MCF 10A (cell line): Measurements from ENCODE around the gene HTRA2. TPM values are rescaled to one million over a fixed set of nuclear protein-coding genes. Genes with fewer than 3 reads are reported as not detected.

Experiments
- BruUV-seq: library from RNA; stranded (reverse); fragments of 400-500 nt; replicated peaks from 2 replicates; lab custom pipeline; 2021; lab: Mats Ljungman, UMichigan
- CTCF ChIA-PET: fragments of 300-600 bp; sonication (Branson Sonifier 250); formaldehyde crosslinking; extraction: SDS; loops from one replicate; lab custom pipeline; 2021; ENCODE audit warnings: antibody characterized with exemption, inconsistent platforms; lab: Yijun Ruan, JAX
- POLR2A ChIA-PET: fragments of 300-600, 350-650 bp; sonication (Branson Sonifier 250); formaldehyde crosslinking; extraction: SDS; loops from one replicate; lab custom pipeline; 2020; ENCODE audit warnings: antibody characterized with exemption, inconsistent platforms; lab: Yijun Ruan, JAX
- DNase-seq: peaks from one replicate; pipeline ENCODE4 v3.0.0-alpha.2; 2018; ENCODE audit not compliant: unreplicated experiment
- H3K27ac Mint-ChIP-seq: one replicate; pipeline ENCODE4 v1.8.0; 2022; ENCODE audit warnings: mild to moderate bottlenecking, low read depth, mixed read lengths; ENCODE audit not compliant: unreplicated experiment
- H3K27me3 Mint-ChIP-seq: one replicate; pipeline ENCODE4 v1.8.0; 2022; ENCODE audit warnings: mixed read lengths; ENCODE audit not compliant: insufficient read depth, unreplicated experiment
- H3K36me3 Mint-ChIP-seq: one replicate; pipeline ENCODE4 v1.8.0; 2022; ENCODE audit warnings: mild to moderate bottlenecking, moderate library complexity, mixed read lengths; ENCODE audit not compliant: insufficient read depth, unreplicated experiment
- H3K4me1 Mint-ChIP-seq: one replicate; pipeline ENCODE4 v1.8.0; 2022; ENCODE audit warnings: mixed read lengths; ENCODE audit not compliant: insufficient read depth, unreplicated experiment
- H3K4me3 Mint-ChIP-seq: one replicate; pipeline ENCODE4 v1.8.0; 2022; ENCODE audit warnings: mild to moderate bottlenecking, moderate library complexity, mixed read lengths; ENCODE audit not compliant: unreplicated experiment
- H3K9me3 Mint-ChIP-seq: one replicate; pipeline ENCODE4 v1.8.0; 2022; ENCODE audit warnings: mixed read lengths; ENCODE audit not compliant: unreplicated experiment
- CTCF ChIP-seq: fragments of 200-600 bp; IDR thresholded peaks from one replicate; pipeline ENCODE4 v1.8.0; 2022; ENCODE audit warnings: antibody characterized with exemption, mild to moderate bottlenecking; ENCODE audit not compliant: unreplicated experiment
- intact Hi-C: fragments of 100-400 bp; cut with micrococcal nuclease; formaldehyde crosslinking; loops from 2 replicates; pipeline ENCODE4 v1.14.1; 2022
- total RNA-seq: library from RNA; stranded (reverse); gene quantifications from 2 replicates; pipeline ENCODE4 v1.2.3, GENCODE V29; 2022

Gene HTRA2
- total RNA-seq, 1 experiment from 2014 or later: 27.6 TPM

DNA sequence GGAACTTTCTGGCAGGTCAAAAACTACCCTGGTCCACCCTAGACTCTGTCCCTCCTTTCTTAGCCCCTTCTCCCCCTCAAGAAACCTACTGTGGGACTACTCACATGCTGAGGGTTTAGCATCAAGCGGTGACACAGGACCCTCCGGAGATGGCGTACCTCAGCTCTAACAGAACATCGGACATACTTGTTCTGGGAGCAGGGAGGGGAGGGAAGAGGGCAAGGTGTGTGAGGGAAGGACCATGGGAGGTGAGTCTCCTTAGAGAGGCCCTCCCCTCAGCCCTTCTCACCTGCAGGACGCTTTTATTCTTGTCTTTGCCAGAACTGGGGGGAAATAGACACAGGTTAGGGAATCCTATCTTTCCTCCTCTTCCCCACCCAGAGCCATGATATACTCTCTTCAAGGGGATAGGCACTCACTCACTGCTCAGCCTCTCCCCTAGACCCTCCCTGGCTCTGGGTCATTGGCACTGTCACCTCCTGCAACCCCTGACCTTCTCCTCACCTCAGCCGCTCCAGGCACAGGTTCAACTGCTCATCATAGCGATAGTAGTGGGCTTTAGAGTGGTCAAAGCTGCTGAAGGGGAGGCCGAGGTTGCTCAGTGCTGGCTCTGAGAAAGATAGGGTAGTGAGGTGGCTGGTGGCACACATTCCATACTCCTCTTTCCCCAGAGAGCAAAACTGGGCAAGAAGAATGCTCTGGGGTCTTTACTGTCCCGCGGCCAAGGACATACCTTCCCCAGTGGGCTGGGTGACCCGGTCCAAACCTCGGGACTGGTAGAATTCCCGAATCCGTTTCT lies 24.1 kb upstream of the HTRA2 start:
- H3K27ac Mint-ChIP-seq: no peak overlapping the region
- no peak for TF ChIP-seq CTCF
- peak overlapping the region; percentile 88 for H3K4me3 Mint-ChIP-seq
- H3K36me3 Mint-ChIP-seq: peaks cover 46% of the 10 kb centered on the region
- intact Hi-C loops: no loop called here
- CTCF ChIA-PET: interaction anchor here (0.6 to 3.5 kb wide), 7 partner anchors 15 to 1049 kb away, joined by 3 to 18 read pairs (median 4); partner anchors contain the start of genes CCDC142 and TTC31
- H3K27me3 Mint-ChIP-seq: no peaks in the 10 kb centered on the region
- no peaks in the 10 kb centered on the region for H3K9me3 Mint-ChIP-seq
- peaks cover 28% of the 10 kb centered on the region for H3K4me1 Mint-ChIP-seq
- BruUV-seq: no TSS peak
- POLR2A ChIA-PET: interaction anchor here (0.6 to 8.6 kb wide), 7 partner anchors 13 to 326 kb away, joined by 3 to 135 read pairs (median 6); partner anchors contain the start of genes AUP1, DQX1, HTRA2 and RTKN
- no peak for DNase-seq

GRCh38 chr2:74507145-74507925 lies 22.4 kb upstream of the HTRA2 start, which contains the start of gene PCGF1:
Gene PCGF1 (minus strand): TSS chr2:74507695. CDS start chr2:74507668, 27 bp downstream.
- intact Hi-C loops: loop anchor here (1.0 kb wide), 2 partner anchors 22 to 80 kb away; partner anchors contain the start of genes AUP1 and HTRA2
- Mint-ChIP-seq H3K9me3 (no peaks in the 10 kb centered on the region), H3K27ac (peak within 1 kb of the TSS; percentile 98), H3K4me3 (peak within 1 kb of the TSS; percentile 88), H3K27me3 (no peaks in the 10 kb centered on the region), H3K4me1 (peaks cover 28% of the 10 kb centered on the region), H3K36me3 (peaks cover 46% of the 10 kb centered on the region)
- ChIA-PET CTCF (interaction anchor here (1.1 to 3.5 kb wide), 5 partner anchors 13 to 79 kb away, joined by 4 to 18 read pairs (median 5); partner anchors contain the start of genes CCDC142 and TTC31), POLR2A (interaction anchor here (0.6 to 8.6 kb wide), 19 partner anchors 9 to 1264 kb away, joined by 3 to 135 read pairs (median 4); partner anchors contain the start of genes AUP1, CCDC142, DQX1 and HTRA2)
- no peak for TF ChIP-seq CTCF
- no TSS peak for BruUV-seq
- DNase-seq: peak; percentile 98

DNA sequence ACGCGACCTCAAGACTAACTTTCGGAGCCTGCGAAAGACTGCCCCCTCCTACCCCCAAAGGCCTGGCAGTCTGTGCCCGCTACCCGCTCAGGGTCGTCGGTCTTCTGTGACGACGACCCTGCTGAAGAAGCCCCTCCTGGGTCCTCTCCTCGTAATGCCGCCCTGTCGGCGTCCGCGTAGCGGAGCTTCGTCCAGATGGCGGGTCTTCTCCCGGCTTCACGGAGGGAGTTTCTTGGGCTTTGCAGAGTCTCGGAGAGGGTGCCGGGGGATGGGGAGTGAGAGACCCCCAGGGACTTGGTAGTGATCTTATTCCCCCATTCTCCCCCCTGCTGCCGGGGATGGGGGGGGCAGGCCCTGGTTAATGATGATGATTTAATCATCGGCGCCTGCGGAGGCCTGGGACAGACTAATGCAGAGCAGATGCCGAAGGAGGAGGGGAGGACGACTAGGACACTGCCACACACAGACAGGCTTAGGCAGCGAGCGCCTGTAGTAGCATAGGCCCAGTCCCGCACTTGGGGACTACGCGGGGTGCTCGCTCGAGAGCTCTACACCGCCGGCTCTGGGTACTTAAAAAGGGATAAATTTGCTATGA lies 21.7 kb upstream of the HTRA2 start:
- TSS peak; percentile 78 for BruUV-seq
- no peaks in the 10 kb centered on the region for H3K27me3 Mint-ChIP-seq
- POLR2A ChIA-PET: interaction anchor here (0.6 to 8.6 kb wide), 12 partner anchors 9 to 362 kb away, joined by 3 to 135 read pairs (median 4); partner anchors contain the start of genes AUP1, CCDC142, DQX1 and HTRA2
- CTCF ChIA-PET: interaction anchor here (1.0 to 3.5 kb wide), 3 partner anchors 11 to 79 kb away, joined by 3 to 18 read pairs (median 16); partner anchors contain the start of genes CCDC142 and TTC31
- peaks cover 45% of the 10 kb centered on the region for H3K36me3 Mint-ChIP-seq
- H3K4me1 Mint-ChIP-seq: peaks cover 28% of the 10 kb centered on the region
- no peaks in the 10 kb centered on the region for H3K9me3 Mint-ChIP-seq
- peak overlapping the region; percentile 98 for H3K27ac Mint-ChIP-seq
- intact Hi-C loops: loop anchor here (1.0 kb wide), 2 partner anchors 21 to 79 kb away; partner anchors contain the start of genes AUP1 and HTRA2
- peak; percentile 24 for DNase-seq
- H3K4me3 Mint-ChIP-seq: peak overlapping the region; percentile 88
- TF ChIP-seq CTCF: no peak
